HCT116 (cell line): ENCODE results near the gene PAQR6. TPM values are rescaled to one million over a fixed set of nuclear protein-coding genes. Genes with fewer than 3 reads are reported as not detected.

Experiments used
- ATAC-seq: fragments of 200-7000 bp; cut with Tn5 transposase; 2 replicates; pipeline ENCODE4 v1.9.1; 2020; ENCODE audit warnings: mild to moderate bottlenecking, moderate library complexity
- BruUV-seq: library from RNA; stranded (reverse); fragments of 400-500 nt; replicated peaks from 2 replicates; lab custom pipeline; 2021; lab: Mats Ljungman, UMichigan
- CTCF ChIA-PET: fragments of 300-600 bp; sonication (Branson Sonifier 250); formaldehyde crosslinking; loops from one replicate; lab custom pipeline; 2021; ENCODE audit warnings: antibody characterized with exemption; lab: Charles Lee
- POLR2A ChIA-PET: fragments of 300-600, 350-600 bp; sonication (Branson Sonifier 250); formaldehyde crosslinking; loops from one replicate; lab custom pipeline; 2021; ENCODE audit warnings: antibody characterized with exemption; lab: Charles Lee
- RAD21 ChIA-PET, 2 experiments: fragments of 300-600 bp; sonication (Branson Sonifier 250); formaldehyde crosslinking; loops; one replicate each; lab custom pipeline; 2023; ENCODE audit warnings: low total read pairs in 2 of 2; ENCODE audit not compliant: uncharacterized antibody in 2 of 2, unreplicated experiment in 2 of 2, low non-redundant PET in 1 of 2; lab: Charles Lee
- DNase-seq: peaks from one replicate; pipeline ENCODE4 v3.0.0-alpha.2; 2010; ENCODE audit warnings: low read depth, low spot score
- H2AFZ ChIP-seq: fragments of 200-600 bp; shearing (Covaris generic), sonication (generic); 2 replicates; pipeline ENCODE4 v1.6.1; 2017; ENCODE audit warnings: low read depth, mixed run types, mixed read lengths, antibody characterized with exemption, low read length; ENCODE audit not compliant: poor library complexity, severe bottlenecking
- H3K27ac ChIP-seq: 2 replicates; pipeline ENCODE4 v1.5.1; 2012; ENCODE audit warnings: low read depth, low read length
- H3K27me3 ChIP-seq: fragments of 200-600 bp; sonication (generic); 2 replicates; pipeline ENCODE4 v1.6.1; 2016; ENCODE audit warnings: mixed run types, low read length, mixed read lengths; ENCODE audit not compliant: insufficient read depth
- H3K36me3 ChIP-seq, 2 experiments: fragments of 200-500 bp in 1 of 2; fragments of 200-600 bp in 1 of 2; sonication (Bioruptor generic) in 1 of 2; sonication (generic) in 1 of 2; 2 replicates each; pipeline versions ENCODE4 v1.5.1 to v1.6.1; 2014 to 2016; ENCODE audit warnings: low read length in 2 of 2, inconsistent platforms in 1 of 2, mixed read lengths in 1 of 2, mixed run types in 1 of 2; ENCODE audit not compliant: insufficient read depth in 2 of 2, control insufficient read depth in 1 of 2
- H3K4me1 ChIP-seq, 2 experiments: fragments of 200-600 bp in 1 of 2; sonication (generic) in 1 of 2; 2 replicates each; pipeline versions ENCODE4 v1.5.1 to v1.6.1; 2012 to 2017; ENCODE audit warnings: low read length in 2 of 2, inconsistent platforms in 1 of 2, mild to moderate bottlenecking in 1 of 2, mixed read lengths in 1 of 2, mixed run types in 1 of 2, moderate library complexity in 1 of 2; ENCODE audit not compliant: insufficient read depth in 2 of 2, control insufficient read depth in 1 of 2
- H3K4me2 ChIP-seq: fragments of 200-600 bp; sonication (generic); 2 replicates; pipeline ENCODE4 v1.6.1; 2017; ENCODE audit warnings: mixed run types, low read length, mixed read lengths
- H3K4me3 ChIP-seq, 2 experiments: fragments of 200-600 bp in 1 of 2; sonication (generic) in 1 of 2; replicated peaks in 1 of 2; 2 replicates each; pipeline ENCODE4 v1.5.1; 2011 to 2016; ENCODE audit warnings: low read length in 2 of 2, control low read depth in 1 of 2, low read depth in 1 of 2, mild to moderate bottlenecking in 1 of 2, mixed read lengths in 1 of 2, mixed run types in 1 of 2
- H3K79me2 ChIP-seq: fragments of 200-600 bp; sonication (generic); 2 replicates; pipeline ENCODE4 v1.6.1; 2017; ENCODE audit warnings: mild to moderate bottlenecking, mixed run types, low read length, moderate library complexity, mixed read lengths; ENCODE audit not compliant: insufficient read depth
- H3K9ac ChIP-seq: fragments of 200-600 bp; sonication (generic); 2 replicates; pipeline ENCODE4 v1.6.1; 2016; ENCODE audit warnings: low read length, mixed read lengths
- H3K9me2 ChIP-seq: fragments of 200-600 bp; sonication (generic), shearing (Covaris generic); 2 replicates; pipeline ENCODE4 v1.6.1; 2017; ENCODE audit warnings: mixed run types, mild to moderate bottlenecking, moderate library complexity; ENCODE audit not compliant: insufficient read depth
- H3K9me3 ChIP-seq, 2 experiments: fragments of 200-500 bp in 1 of 2; fragments of 200-600 bp in 1 of 2; sonication (Bioruptor generic) in 1 of 2; sonication (generic) in 1 of 2; 2 replicates each; pipeline ENCODE4 v1.6.1; 2014 to 2017; ENCODE audit warnings: low read length in 2 of 2, mixed read lengths in 2 of 2, inconsistent platforms in 1 of 2, low read depth in 1 of 2, mild to moderate bottlenecking in 1 of 2, mixed run types in 1 of 2, moderate library complexity in 1 of 2; ENCODE audit not compliant: control insufficient read depth in 1 of 2, insufficient read depth in 1 of 2
- H4K20me1 ChIP-seq: fragments of 200-600 bp; sonication (generic), shearing (Covaris generic); 2 replicates; pipeline ENCODE4 v1.6.1; 2017; ENCODE audit warnings: mixed run types, mild to moderate bottlenecking, moderate library complexity; ENCODE audit not compliant: insufficient read depth
- CBX3 ChIP-seq: IDR thresholded peaks from 2 replicates; pipeline ENCODE4 v1.6.1; 2012; ENCODE audit warnings: low read depth
- CEBPB ChIP-seq: IDR thresholded peaks from 2 replicates; pipeline ENCODE4 v1.6.1; 2012; ENCODE audit warnings: low read depth
- EGR1 ChIP-seq: IDR thresholded peaks from 2 replicates; pipeline ENCODE4 v1.6.1; 2012; ENCODE audit warnings: low read depth
- ELF1 ChIP-seq: IDR thresholded peaks from 2 replicates; pipeline ENCODE4 v1.6.1; 2012; ENCODE audit warnings: low read depth, borderline replicate concordance
- EZH2 ChIP-seq: fragments of 200-600 bp; sonication (generic); IDR thresholded peaks from 2 replicates; pipeline ENCODE4 v1.6.1; 2017; ENCODE audit warnings: antibody characterized with exemption, mixed run types
- EZH2phosphoT487 ChIP-seq: fragments of 200-600 bp; IDR thresholded peaks from 2 replicates; pipeline ENCODE4 v1.6.1; 2018; ENCODE audit warnings: antibody characterized with exemption, borderline replicate concordance
- FOSL1 ChIP-seq: IDR thresholded peaks from 2 replicates; pipeline ENCODE4 v1.6.1; 2012; ENCODE audit warnings: low read depth
- JUND ChIP-seq: IDR thresholded peaks from 2 replicates; pipeline ENCODE4 v1.6.1; 2012
- POLR2A ChIP-seq: IDR thresholded peaks from 2 replicates; pipeline ENCODE4 v1.7.0; 2011; ENCODE audit warnings: borderline replicate concordance; ENCODE audit not compliant: insufficient read depth, insufficient read length; ENCODE audit errors: extremely low read depth
- POLR2AphosphoS5 ChIP-seq: IDR thresholded peaks from 2 replicates; pipeline ENCODE4 v1.6.1; 2011; ENCODE audit warnings: mild to moderate bottlenecking, low read depth, low read length, moderate library complexity
- SIN3A ChIP-seq: IDR thresholded peaks from 2 replicates; pipeline ENCODE4 v1.6.1; 2012; ENCODE audit warnings: low read depth
- YY1 ChIP-seq: IDR thresholded peaks from 2 replicates; pipeline ENCODE4 v1.6.1; 2011; ENCODE audit warnings: low read length, low read depth, moderate library complexity, mild to moderate bottlenecking; ENCODE audit not compliant: insufficient replicate concordance; ENCODE audit errors: extremely low read depth
- ZNF274 ChIP-seq: fragments of 200-500 bp; sonication (Bioruptor generic); IDR thresholded peaks from 2 replicates; pipeline ENCODE4 v1.6.1; 2014; ENCODE audit warnings: mild to moderate bottlenecking, low read depth, low read length, inconsistent platforms
- intact Hi-C: fragments of 100-400 bp; cut with micrococcal nuclease; formaldehyde crosslinking; loops from 2 replicates; pipeline ENCODE4 v1.10.0; 2022
- total RNA-seq: library from RNA; stranded (reverse); gene quantifications from one replicate; pipeline ENCODE4 v1.2.1, GENCODE V29; 2021; ENCODE audit not compliant: unreplicated experiment
- TF ChIP-seq, protein P1 (sequence below): IDR thresholded peaks from 2 replicates; pipeline ENCODE4 v1.6.1; 2012; ENCODE audit warnings: low read depth
- TF ChIP-seq, protein P2 (sequence below): IDR thresholded peaks from 2 replicates; pipeline ENCODE4 v1.6.1; 2012
- TF ChIP-seq, protein P3 (sequence below), 3 experiments: fragments of 200-600 bp in 1 of 3; sonication (generic) in 1 of 3; IDR thresholded peaks in 2 of 3; conservative IDR thresholded peaks in 1 of 3; 2 replicates each; pipeline ENCODE4 v1.5.1; 2012 to 2017; ENCODE audit warnings: low read depth in 2 of 3, low read length in 2 of 3, antibody characterized with exemption in 1 of 3, borderline replicate concordance in 1 of 3, control low read depth in 1 of 3, mild to moderate bottlenecking in 1 of 3, mixed read lengths in 1 of 3, mixed run types in 1 of 3, moderate library complexity in 1 of 3; ENCODE audit not compliant: insufficient read depth in 1 of 3

PAQR6 gene
- total RNA-seq, 1 experiment from 2014 or later = 10.9 TPM

GRCh38 chr1:156246241-156246780 lies 1.5 kb downstream of the PAQR6 start:
- 0 out of 2 replicates have a peak overlapping the region, but pooled peaks have one; percentile 24 for H3K27ac ChIP-seq
- H3K4me3 ChIP-seq = no peak overlapping the region
- ChIA-PET RAD21 (no interaction called here), POLR2A (no interaction called here), CTCF (interaction anchor here (1.4 kb wide), 1 partner anchor 13 kb away, joined by 3 read pairs; no protein-coding TSS in a partner anchor)
- DNase-seq = no peak
- H3K4me2 ChIP-seq = no peak overlapping the region
- peaks cover 3% of the 10 kb centered on the region; the same call in 1 of the 2 replicates for H4K20me1 ChIP-seq
- peaks cover 9 to 24% of the 10 kb centered on the region in 2 experiments for H3K4me1 ChIP-seq
- peaks cover 11 to 20% of the 10 kb centered on the region in 2 experiments; a peak in 3 of 4 replicates for H3K36me3 ChIP-seq
- BruUV-seq = no TSS peak
- intact Hi-C loops = no loop called here
- TF ChIP-seq CBX3 (no peak), EZH2 (no peak), EGR1 (no peak), ZNF274 (no peak), EZH2phosphoT487 (no peak), POLR2A (no peak), FOSL1 (no peak), YY1 (no peak), POLR2AphosphoS5 (no peak), JUND (no peak), CEBPB (no peak), ELF1 (no peak), SIN3A (no peak)
- TF ChIP-seq, protein P1, sequence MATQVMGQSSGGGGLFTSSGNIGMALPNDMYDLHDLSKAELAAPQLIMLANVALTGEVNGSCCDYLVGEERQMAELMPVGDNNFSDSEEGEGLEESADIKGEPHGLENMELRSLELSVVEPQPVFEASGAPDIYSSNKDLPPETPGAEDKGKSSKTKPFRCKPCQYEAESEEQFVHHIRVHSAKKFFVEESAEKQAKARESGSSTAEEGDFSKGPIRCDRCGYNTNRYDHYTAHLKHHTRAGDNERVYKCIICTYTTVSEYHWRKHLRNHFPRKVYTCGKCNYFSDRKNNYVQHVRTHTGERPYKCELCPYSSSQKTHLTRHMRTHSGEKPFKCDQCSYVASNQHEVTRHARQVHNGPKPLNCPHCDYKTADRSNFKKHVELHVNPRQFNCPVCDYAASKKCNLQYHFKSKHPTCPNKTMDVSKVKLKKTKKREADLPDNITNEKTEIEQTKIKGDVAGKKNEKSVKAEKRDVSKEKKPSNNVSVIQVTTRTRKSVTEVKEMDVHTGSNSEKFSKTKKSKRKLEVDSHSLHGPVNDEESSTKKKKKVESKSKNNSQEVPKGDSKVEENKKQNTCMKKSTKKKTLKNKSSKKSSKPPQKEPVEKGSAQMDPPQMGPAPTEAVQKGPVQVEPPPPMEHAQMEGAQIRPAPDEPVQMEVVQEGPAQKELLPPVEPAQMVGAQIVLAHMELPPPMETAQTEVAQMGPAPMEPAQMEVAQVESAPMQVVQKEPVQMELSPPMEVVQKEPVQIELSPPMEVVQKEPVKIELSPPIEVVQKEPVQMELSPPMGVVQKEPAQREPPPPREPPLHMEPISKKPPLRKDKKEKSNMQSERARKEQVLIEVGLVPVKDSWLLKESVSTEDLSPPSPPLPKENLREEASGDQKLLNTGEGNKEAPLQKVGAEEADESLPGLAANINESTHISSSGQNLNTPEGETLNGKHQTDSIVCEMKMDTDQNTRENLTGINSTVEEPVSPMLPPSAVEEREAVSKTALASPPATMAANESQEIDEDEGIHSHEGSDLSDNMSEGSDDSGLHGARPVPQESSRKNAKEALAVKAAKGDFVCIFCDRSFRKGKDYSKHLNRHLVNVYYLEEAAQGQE = no peak
- TF ChIP-seq, protein P2, sequence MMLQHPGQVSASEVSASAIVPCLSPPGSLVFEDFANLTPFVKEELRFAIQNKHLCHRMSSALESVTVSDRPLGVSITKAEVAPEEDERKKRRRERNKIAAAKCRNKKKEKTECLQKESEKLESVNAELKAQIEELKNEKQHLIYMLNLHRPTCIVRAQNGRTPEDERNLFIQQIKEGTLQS = no peak
- TF ChIP-seq, protein P3, sequence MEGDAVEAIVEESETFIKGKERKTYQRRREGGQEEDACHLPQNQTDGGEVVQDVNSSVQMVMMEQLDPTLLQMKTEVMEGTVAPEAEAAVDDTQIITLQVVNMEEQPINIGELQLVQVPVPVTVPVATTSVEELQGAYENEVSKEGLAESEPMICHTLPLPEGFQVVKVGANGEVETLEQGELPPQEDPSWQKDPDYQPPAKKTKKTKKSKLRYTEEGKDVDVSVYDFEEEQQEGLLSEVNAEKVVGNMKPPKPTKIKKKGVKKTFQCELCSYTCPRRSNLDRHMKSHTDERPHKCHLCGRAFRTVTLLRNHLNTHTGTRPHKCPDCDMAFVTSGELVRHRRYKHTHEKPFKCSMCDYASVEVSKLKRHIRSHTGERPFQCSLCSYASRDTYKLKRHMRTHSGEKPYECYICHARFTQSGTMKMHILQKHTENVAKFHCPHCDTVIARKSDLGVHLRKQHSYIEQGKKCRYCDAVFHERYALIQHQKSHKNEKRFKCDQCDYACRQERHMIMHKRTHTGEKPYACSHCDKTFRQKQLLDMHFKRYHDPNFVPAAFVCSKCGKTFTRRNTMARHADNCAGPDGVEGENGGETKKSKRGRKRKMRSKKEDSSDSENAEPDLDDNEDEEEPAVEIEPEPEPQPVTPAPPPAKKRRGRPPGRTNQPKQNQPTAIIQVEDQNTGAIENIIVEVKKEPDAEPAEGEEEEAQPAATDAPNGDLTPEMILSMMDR (IDR thresholded peaks at IDR 0.05 in 2 of 3, conservative IDR thresholded peaks at IDR 0.05 in 1 of 3; ENCODE audit: borderline replicate concordance in 1 of 3, insufficient read depth in 1 of 3, low read depth in 2 of 3, low read length in 2 of 3) = no peak
- TF ChIP-seq, all 23 proteins: peak for 0
- Histone ChIP-seq H3K9me2 (no peaks in the 10 kb centered on the region), H3K79me2 (no peaks in the 10 kb centered on the region), H3K9ac (no peak overlapping the region), H3K27me3 (no peaks in the 10 kb centered on the region), H2AFZ (no peak overlapping the region), H3K9me3 (no peaks in the 10 kb centered on the region)
- ATAC-seq = no peak
